Smooth muscle cell (in vitro differentiated cells): ENCODE measurements around the gene SCEL. TPM values are rescaled to one million over a fixed set of nuclear protein-coding genes. Genes with fewer than 3 reads are reported as not detected.

Experiments
- DNase-seq: peaks from one replicate; lab custom pipeline; 2025; ENCODE audit not compliant: unreplicated experiment; lab: John Stamatoyannopoulos, UW
- H2AFZ ChIP-seq: fragments of 200-600 bp; sonication (generic); 2 replicates; pipeline ENCODE4 v1.6.0; 2016; ENCODE audit warnings: antibody characterized with exemption, low read depth, mild to moderate bottlenecking
- H3F3A ChIP-seq: fragments of 200-600 bp; sonication (generic); 2 replicates; pipeline ENCODE4 v1.6.0; 2017; ENCODE audit warnings: antibody characterized with exemption, low read depth
- H3K27ac ChIP-seq: fragments of 200-600 bp; sonication (generic); 2 replicates; pipeline ENCODE4 v1.5.1; 2016; ENCODE audit warnings: low read depth, mild to moderate bottlenecking
- H3K27me3 ChIP-seq: fragments of 200-600 bp; sonication (generic); 2 replicates; pipeline ENCODE4 v1.6.1; 2016; ENCODE audit warnings: low read depth, mild to moderate bottlenecking
- H3K36me3 ChIP-seq: fragments of 200-600 bp; sonication (generic); 2 replicates; pipeline ENCODE4 v1.5.1; 2016; ENCODE audit warnings: low read depth
- H3K4me1 ChIP-seq: fragments of 200-600 bp; sonication (generic); 2 replicates; pipeline ENCODE4 v1.5.1; 2016; ENCODE audit warnings: low read depth
- H3K4me2 ChIP-seq: fragments of 200-600 bp; sonication (generic); 2 replicates; pipeline ENCODE4 v1.6.0; 2016; ENCODE audit warnings: mild to moderate bottlenecking
- H3K4me3 ChIP-seq: fragments of 200-600 bp; sonication (generic); 2 replicates; pipeline ENCODE4 v1.5.1; 2016; ENCODE audit warnings: mild to moderate bottlenecking
- H3K79me2 ChIP-seq: fragments of 200-600 bp; sonication (generic); 2 replicates; pipeline ENCODE4 v1.6.0; 2016; ENCODE audit warnings: low read depth, mild to moderate bottlenecking
- H3K9ac ChIP-seq: fragments of 200-600 bp; sonication (generic); 2 replicates; pipeline ENCODE4 v1.6.0; 2016; ENCODE audit warnings: low read depth
- H3K9me3 ChIP-seq: fragments of 200-600 bp; sonication (generic); replicated peaks from 2 replicates; pipeline ENCODE4 v1.5.1; 2016; ENCODE audit warnings: low read depth
- H4K20me1 ChIP-seq: fragments of 200-600 bp; sonication (generic); 2 replicates; pipeline ENCODE4 v1.6.0; 2016; ENCODE audit warnings: low read depth
- CTCF ChIP-seq: fragments of 200-600 bp; sonication (generic); IDR thresholded peaks from 2 replicates; pipeline ENCODE4 v1.5.1; 2017; ENCODE audit warnings: borderline replicate concordance, mild to moderate bottlenecking, antibody characterized with exemption; ENCODE audit not compliant: insufficient read depth, poor library complexity, severe bottlenecking
- whole genome bisulfite sequencing: methylation state at CpG from one replicate; pipeline ENCODE4 v1.1.7; 2016; ENCODE audit warnings: low lambda C conversion rate; 5-methylcytosine and 5-hydroxymethylcytosine counted together
- polyA plus RNA-seq: library from polyadenylated mRNA; unstranded; fragments of >200 nt; fragmentation: Nextera tagmentation; extraction: Ambion mirVana; gene quantifications from 2 replicates; pipeline ENCODE4 v1.2.1, GENCODE V29; 2016
- total RNA-seq: library from RNA; depleted of rRNA; stranded (reverse); fragments of >200 nt; gene quantifications from 2 replicates; pipeline ENCODE4 v1.2.3, GENCODE V29; 2014

SCEL gene
- total and polyA plus RNA-seq, 2 experiments from 2014 or later = 0.55 to 4.3 TPM

DNA sequence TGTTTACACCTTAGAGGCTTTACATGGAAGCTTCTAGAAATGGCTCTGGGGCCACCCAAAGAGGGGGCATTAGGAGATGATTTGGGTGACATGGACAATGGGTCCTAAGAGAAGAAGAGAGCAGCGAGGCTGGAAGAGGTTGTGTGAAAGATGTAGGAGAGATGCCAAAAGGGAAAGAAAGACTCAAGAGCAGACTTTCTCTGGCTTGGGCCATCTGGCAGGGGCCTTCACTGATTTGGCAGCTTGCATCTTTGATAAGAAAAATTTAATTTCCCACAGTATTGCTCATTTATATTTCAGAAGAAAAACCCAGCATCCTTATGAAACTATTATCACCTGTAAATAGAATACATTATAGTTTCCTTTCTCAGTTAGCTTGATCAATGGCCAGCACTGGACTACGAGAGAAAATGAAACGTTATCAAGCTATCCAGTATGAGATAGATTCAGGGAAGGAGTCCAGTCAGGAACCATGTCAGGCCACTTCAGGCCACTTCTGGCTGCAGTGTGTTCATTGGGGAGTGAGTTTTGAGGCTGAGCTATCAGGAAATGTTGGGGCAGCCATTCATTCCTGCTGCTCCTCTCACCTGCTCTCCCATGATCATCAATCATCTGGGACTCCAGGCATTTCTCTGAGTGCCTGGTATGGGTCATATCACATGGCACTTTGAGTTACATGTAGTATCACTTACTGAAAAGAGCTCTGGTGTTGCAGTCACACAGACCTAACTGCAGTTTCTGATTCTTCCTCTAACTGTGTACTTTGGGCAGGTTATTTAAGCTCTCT lies 10.3 kb downstream of the SCEL start:
- no peak overlapping the region for H2AFZ ChIP-seq
- no peak overlapping the region for H3K27ac ChIP-seq
- H3K9ac ChIP-seq = no peak overlapping the region
- no peak overlapping the region for H3K4me2 ChIP-seq
- H4K20me1 ChIP-seq = no peaks in the 10 kb centered on the region
- no peak for TF ChIP-seq CTCF
- H3K4me3 ChIP-seq = no peak overlapping the region
- no peaks in the 10 kb centered on the region for H3K27me3 ChIP-seq
- H3F3A ChIP-seq = no peaks in the 10 kb centered on the region
- H3K9me3 ChIP-seq = no peaks in the 10 kb centered on the region
- no peaks in the 10 kb centered on the region for H3K36me3 ChIP-seq
- 92% methylated on average over 3 of the region's 3 CpGs for whole genome bisulfite sequencing
- DNase-seq = no peak
- no peaks in the 10 kb centered on the region for H3K4me1 ChIP-seq
- H3K79me2 ChIP-seq = no peaks in the 10 kb centered on the region

DNA sequence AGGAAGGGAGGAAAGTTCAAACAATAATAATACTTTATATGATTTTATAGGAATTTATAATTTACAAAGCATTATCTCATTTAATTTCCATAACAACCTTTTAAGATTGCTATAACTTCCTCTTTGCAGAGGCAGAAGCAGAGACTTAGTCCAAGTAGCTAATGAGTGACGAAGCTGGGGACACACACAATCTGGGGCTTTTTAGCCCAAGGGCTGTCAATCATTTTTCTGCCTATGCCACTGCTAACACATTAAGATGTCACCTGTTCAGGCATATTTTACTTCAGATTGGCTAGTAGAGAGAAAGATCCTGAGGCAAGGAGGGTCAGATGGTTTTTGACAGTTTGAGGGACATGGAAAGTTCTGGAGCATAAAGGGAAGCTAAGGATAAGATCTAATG lies 12.6 kb downstream of the SCEL start:
- Histone ChIP-seq H3K36me3 (no peaks in the 10 kb centered on the region), H3K4me1 (no peaks in the 10 kb centered on the region), H3K27ac (no peak overlapping the region), H3K79me2 (no peaks in the 10 kb centered on the region), H2AFZ (no peak overlapping the region), H3F3A (no peaks in the 10 kb centered on the region), H3K4me3 (no peak overlapping the region), H4K20me1 (no peaks in the 10 kb centered on the region), H3K27me3 (no peaks in the 10 kb centered on the region), H3K9me3 (no peaks in the 10 kb centered on the region), H3K9ac (no peak overlapping the region), H3K4me2 (no peak overlapping the region)
- TF ChIP-seq CTCF = no peak
- 88% methylated on average over 1 of the region's 1 CpG for WGBS
- DNase-seq = no peak

GRCh38 chr13:77548594-77548993 lies 13.1 kb downstream of the SCEL start:
- no peak for DNase-seq
- Histone ChIP-seq H4K20me1 (no peaks in the 10 kb centered on the region), H3K4me1 (no peaks in the 10 kb centered on the region), H3K9ac (no peak overlapping the region), H3F3A (no peaks in the 10 kb centered on the region), H3K79me2 (no peaks in the 10 kb centered on the region), H3K27me3 (no peaks in the 10 kb centered on the region), H2AFZ (no peak overlapping the region), H3K4me2 (no peak overlapping the region), H3K9me3 (no peaks in the 10 kb centered on the region), H3K36me3 (no peaks in the 10 kb centered on the region), H3K27ac (no peak overlapping the region), H3K4me3 (no peak overlapping the region)
- WGBS = 92% methylated on average over 3 of the region's 3 CpGs
- no peak for TF ChIP-seq CTCF

DNA sequence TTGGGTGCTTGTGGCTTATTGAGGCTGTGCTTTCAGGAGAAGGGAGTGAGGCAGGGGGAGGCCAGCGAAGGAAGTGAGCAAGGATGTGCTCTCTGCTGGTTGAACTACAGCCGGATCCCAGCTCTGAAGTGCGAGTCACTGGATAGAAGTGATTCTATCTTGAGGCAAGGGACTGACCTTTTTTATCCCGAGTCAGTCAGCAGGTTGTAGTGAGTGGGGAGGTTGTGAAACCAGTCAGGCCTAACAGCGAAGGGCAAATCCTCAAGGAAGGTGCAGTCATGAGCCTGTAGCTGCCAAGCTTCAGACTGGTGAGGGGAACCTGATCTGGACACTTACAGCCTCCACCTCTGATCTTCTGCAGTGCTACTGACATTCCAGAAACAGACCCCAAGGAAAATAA lies 18.6 kb downstream of the SCEL start:
- no peak overlapping the region for H2AFZ ChIP-seq
- H3F3A ChIP-seq = no peaks in the 10 kb centered on the region
- no peaks in the 10 kb centered on the region for H3K4me1 ChIP-seq
- no peak for DNase-seq
- 64% methylated on average over 5 of the region's 5 CpGs for WGBS
- H3K9me3 ChIP-seq = no peaks in the 10 kb centered on the region
- no peak overlapping the region for H3K9ac ChIP-seq
- no peaks in the 10 kb centered on the region for H3K27me3 ChIP-seq
- H3K4me3 ChIP-seq = no peak overlapping the region
- H4K20me1 ChIP-seq = no peaks in the 10 kb centered on the region
- no peak for TF ChIP-seq CTCF
- no peak overlapping the region for H3K4me2 ChIP-seq
- no peak overlapping the region for H3K27ac ChIP-seq
- H3K79me2 ChIP-seq = no peaks in the 10 kb centered on the region
- H3K36me3 ChIP-seq = no peaks in the 10 kb centered on the region
